Mucosa of descending colon (tissue), 3 donors: ENCODE results near the gene PIANP. TPM values are rescaled to one million over a fixed set of nuclear protein-coding genes. Genes with fewer than 3 reads are reported as not detected.

Experiments used
- ATAC-seq: fragments of 200-7000 bp; cut with Tn5 transposase; one replicate; pipeline ENCODE4 v1.9.1; 2020; ENCODE audit warnings: mild to moderate bottlenecking, moderate library complexity
- DNase-seq, 3 donors: peaks; one replicate each; pipeline ENCODE4 v3.0.0-alpha.2; 2020
- H3K36me3 ChIP-seq: fragments of 200-600 bp; one replicate; pipeline ENCODE4 v1.8.0; 2021; ENCODE audit warnings: low read depth, mild to moderate bottlenecking
- H3K4me1 ChIP-seq: fragments of 200-600 bp; one replicate; pipeline ENCODE4 v1.8.0; 2021; ENCODE audit warnings: low read depth, mild to moderate bottlenecking
- H3K4me3 ChIP-seq: fragments of 200-600 bp; one replicate; pipeline ENCODE4 v1.8.0; 2021; ENCODE audit warnings: mild to moderate bottlenecking
- H3K9me3 ChIP-seq: fragments of 200-600 bp; one replicate; pipeline ENCODE4 v1.8.0; 2021; ENCODE audit warnings: mild to moderate bottlenecking
- CTCF ChIP-seq: fragments of 200-600 bp; IDR thresholded peaks from one replicate; pipeline ENCODE4 v1.8.0; 2022; ENCODE audit warnings: antibody characterized with exemption, mild to moderate bottlenecking
- intact Hi-C, 2 donors: fragments of 100-400 bp; cut with DNase I in 1 of 2; cut with micrococcal nuclease in 1 of 2; formaldehyde crosslinking; loops; one replicate each; pipeline versions ENCODE4 v1.11.0 to v1.11.1; 2022; cut with DNase I, micrococcal nuclease
- total RNA-seq, 3 donors: library from RNA; stranded (reverse); fragmentation: NEBNext Ultra II Directional in 2 of 3; extraction: Animal tissue kit (Norgen Biotek cat#: 25700) in 2 of 3; gene quantifications; one replicate each; pipeline versions ENCODE4 v1.2.1 to v1.2.4, GENCODE V29; 2021 to 2023
- donor health status: DM: no; HTN: no; CAD: no; lungs with moderate emphysema.
- donor health status: DM: no; HTN: no; CAD: no.
- donor health status: DM: no; HTN: yes; CAD: no.

PIANP gene
- total RNA-seq, 3 donors from 2014 or later = 0.53 to 2.9 TPM; not detected in 1

GRCh38 chr12:6693832-6694355 is 6.7 kb downstream of the PIANP start:
- Histone ChIP-seq H3K36me3 (peaks cover 3% of the 10 kb centered on the region), H3K4me3 (no peak overlapping the region), H3K4me1 (peaks cover 7% of the 10 kb centered on the region), H3K9me3 (no peaks in the 10 kb centered on the region)
- no peak for ATAC-seq
- no peak for DNase-seq
- intact Hi-C loops = no loop called here
- no peak for TF ChIP-seq CTCF

- no peaks in the 10 kb centered on the region for H3K9me3 ChIP-seq
- TF ChIP-seq CTCF = no peak
- intact Hi-C loops = no loop called here
- H3K4me3 ChIP-seq = no peak overlapping the region
- peaks cover 12% of the 10 kb centered on the region for H3K4me1 ChIP-seq
- no peak for ATAC-seq
- no peak for DNase-seq
- peaks cover 3% of the 10 kb centered on the region for H3K36me3 ChIP-seq
These were observed 7.7 kb downstream of the PIANP start for GRCh38 chr12:6692888-6693287.

- H3K4me1 ChIP-seq = peaks cover 17% of the 10 kb centered on the region
- intact Hi-C loops = no loop called here
- no peak for TF ChIP-seq CTCF
- DNase-seq (no peak), ATAC-seq (no peak)
- H3K36me3 ChIP-seq = peaks cover 3% of the 10 kb centered on the region
- no peaks in the 10 kb centered on the region for H3K9me3 ChIP-seq
- no peak overlapping the region for H3K4me3 ChIP-seq
These were observed 9.1 kb downstream of the PIANP start for GRCh38 chr12:6691473-6691872.

- H3K4me1 ChIP-seq = peaks cover 25% of the 10 kb centered on the region
- ATAC-seq (peak; percentile 91), DNase-seq (peak; percentile 94 to 98 (median 97))
- intact Hi-C loops = no loop called here
- H3K4me3 ChIP-seq = peak within 1 kb of the TSS; percentile 90
- H3K9me3 ChIP-seq = no peaks in the 10 kb centered on the region
- TF ChIP-seq CTCF = peak; percentile 16
- H3K36me3 ChIP-seq = peaks cover 3% of the 10 kb centered on the region
These were observed 11.4 kb downstream of the PIANP start, which contains the start of gene ZNF384 for GRCh38 chr12:6688999-6689882. Gene ZNF384 (minus strand): TSS chr12:6689375. CDS start chr12:6679520, 9,855 bp downstream.

- peaks cover 3% of the 10 kb centered on the region for H3K36me3 ChIP-seq
- DNase-seq = peak; percentile 73 to 83 (median 77)
- H3K9me3 ChIP-seq = no peaks in the 10 kb centered on the region
- peak overlapping the region; percentile 90 for H3K4me3 ChIP-seq
- H3K4me1 ChIP-seq = peaks cover 25% of the 10 kb centered on the region
- intact Hi-C loops = no loop called here
- no peak for TF ChIP-seq CTCF
- peak; percentile 25 for ATAC-seq
These were observed 12.0 kb downstream of the PIANP start for GRCh38 chr12:6688543-6688998.
